Stimulated activated naive CD8-positive, alpha-beta T cell treated with anti-CD3 and anti-CD28 coated beads, Interleukin-15, Interleukin-2, amounts not matched to agents 100 U/mL and 50 U/mL, for 24 hours (primary cell): ENCODE results near the gene ABCD4.
A peak's percentile ranks its signal among the peaks of the same experiment; 100 is the strongest.

ENCODE experiments used
- ATAC-seq: fragments of 150-1000 bp; cut with Tn5 transposase; one replicate; pipeline ENCODE4 v1.10.0; 2021
- DNase-seq: peaks from one replicate; pipeline ENCODE4 v3.0.0; 2021

ABCD4 gene

GRCh38 chr14:74259513-74259912 is 43.2 kb downstream of the ABCD4 start:
- no peak for ATAC-seq

GRCh38 chr14:74258764-74259035 is 44.0 kb downstream of the ABCD4 start:
- DNase-seq (no peak), ATAC-seq (no peak)

More at GRCh38 chr14:74259513-74259912, 43.2 kb downstream of the ABCD4 start:
- no peak for DNase-seq

- ATAC-seq (no peak), DNase-seq (no peak)
Observed at GRCh38 chr14:74257941-74258763, 44.6 kb downstream of the ABCD4 start.

GRCh38 chr14:74257078-74257940 is 45.4 kb downstream of the ABCD4 start:
- DNase-seq = peak; percentile 73

GRCh38 chr14:74255281-74255680 is 47.5 kb downstream of the ABCD4 start:
- DNase-seq (no peak), ATAC-seq (no peak)

More at GRCh38 chr14:74257078-74257940, 45.4 kb downstream of the ABCD4 start:
- ATAC-seq = peak; percentile 76

- ATAC-seq (no peak), DNase-seq (no peak)
Observed at GRCh38 chr14:74249433-74250375, 53.0 kb downstream of the ABCD4 start.

- no peak for DNase-seq
- no peak for ATAC-seq
Observed at GRCh38 chr14:74248017-74248416, 54.7 kb downstream of the ABCD4 start.

- no peak for DNase-seq
Observed at GRCh38 chr14:74246542-74246941, 56.2 kb downstream of the ABCD4 start.

GRCh38 chr14:74245292-74245691 is 57.4 kb downstream of the ABCD4 start:
- no peak for DNase-seq
- ATAC-seq = no peak

More at GRCh38 chr14:74246542-74246941, 56.2 kb downstream of the ABCD4 start:
- ATAC-seq = no peak

GRCh38 chr14:74244115-74244514 is 58.6 kb downstream of the ABCD4 start:
- no peak for ATAC-seq

GRCh38 chr14:74243051-74243450 is 59.7 kb downstream of the ABCD4 start:
- ATAC-seq (no peak), DNase-seq (no peak)

More at GRCh38 chr14:74244115-74244514, 58.6 kb downstream of the ABCD4 start:
- DNase-seq = no peak

GRCh38 chr14:74242780-74243042 is 60.0 kb downstream of the ABCD4 start:
- ATAC-seq (no peak), DNase-seq (no peak)

- no peak for ATAC-seq
- DNase-seq = no peak
Observed at GRCh38 chr14:74242021-74242779, 60.5 kb downstream of the ABCD4 start.

GRCh38 chr14:74241652-74242017 is 61.1 kb downstream of the ABCD4 start:
- ATAC-seq (no peak), DNase-seq (no peak)

GRCh38 chr14:74240794-74241651 is 61.7 kb downstream of the ABCD4 start:
- DNase-seq = no peak
- peak; percentile 33 for ATAC-seq

GRCh38 chr14:74239848-74240793 is 62.6 kb downstream of the ABCD4 start:
- no peak for DNase-seq
- ATAC-seq = no peak

- ATAC-seq (no peak), DNase-seq (no peak)
Observed at GRCh38 chr14:74238974-74239847, 63.5 kb downstream of the ABCD4 start, which contains the start of gene VSX2. Gene VSX2 (plus strand): TSS chr14:74239449. CDS start chr14:74239562, 113 bp downstream.

- ATAC-seq (no peak), DNase-seq (no peak)
Observed at GRCh38 chr14:74237441-74237840, 65.3 kb downstream of the ABCD4 start.
